SU-DHL-6 (cell line): Measurements from ENCODE around the gene POLR1A.

Source experiments
- H2AFZ ChIP-seq: fragments of 200-600 bp; sonication (generic); 2 replicates; pipeline ENCODE4 v1.6.1; 2014; ENCODE audit warnings: low read depth, mild to moderate bottlenecking, moderate library complexity, mixed read lengths, antibody characterized with exemption, low read length; ENCODE audit not compliant: severe bottlenecking
- H3F3A ChIP-seq: fragments of 200-600 bp; shearing (Covaris generic); 2 replicates; pipeline ENCODE4 v1.6.0; 2016; ENCODE audit warnings: antibody characterized with exemption, mild to moderate bottlenecking; ENCODE audit not compliant: insufficient read depth
- H3K27ac ChIP-seq: fragments of 200-600 bp; sonication (generic); 2 replicates; pipeline ENCODE4 v1.5.1; 2016; ENCODE audit warnings: low read depth, mild to moderate bottlenecking, low read length, moderate library complexity, mixed read lengths
- H3K27me3 ChIP-seq: fragments of 200-600 bp; sonication (generic), shearing (Covaris generic); 2 replicates; pipeline ENCODE4 v1.6.0; 2014; ENCODE audit warnings: mild to moderate bottlenecking, low read length
- H3K36me3 ChIP-seq: fragments of 200-600 bp; sonication (generic); 2 replicates; pipeline ENCODE4 v1.6.1; 2014; ENCODE audit warnings: mild to moderate bottlenecking, low read length, mixed read lengths
- H3K4me2 ChIP-seq: fragments of 300-600, 200-600 bp; shearing (Covaris generic), sonication (generic); 2 replicates; pipeline ENCODE4 v1.6.0; 2014; ENCODE audit warnings: low read length, low read depth, mild to moderate bottlenecking; ENCODE audit not compliant: poor library complexity, severe bottlenecking
- H3K4me3 ChIP-seq: fragments of 200-600 bp; sonication (generic); 2 replicates; pipeline ENCODE4 v1.5.1; 2014; ENCODE audit warnings: antibody characterized with exemption, low read length, mild to moderate bottlenecking, mixed read lengths; ENCODE audit not compliant: insufficient read depth, poor library complexity, severe bottlenecking
- H3K79me2 ChIP-seq: fragments of 200-600 bp; sonication (generic); 2 replicates; pipeline ENCODE4 v1.6.1; 2014; ENCODE audit warnings: mild to moderate bottlenecking, low read length, moderate library complexity; ENCODE audit not compliant: insufficient read depth
- H3K9ac ChIP-seq: fragments of 200-600 bp; sonication (generic); 2 replicates; pipeline ENCODE4 v1.7.0; 2014; ENCODE audit warnings: mild to moderate bottlenecking, low read length
- H3K9me2 ChIP-seq: fragments of 200-600 bp; sonication (generic); replicated peaks from 2 replicates; pipeline ENCODE4 v1.6.1; 2014; ENCODE audit warnings: low read length; ENCODE audit not compliant: insufficient read depth
- H3K9me3 ChIP-seq: fragments of 200-600 bp; sonication (generic); 2 replicates; pipeline ENCODE4 v1.6.1; 2014; ENCODE audit warnings: low read length, mixed read lengths; ENCODE audit not compliant: insufficient read depth
- H4K20me1 ChIP-seq: fragments of 200-600 bp; sonication (generic); 2 replicates; pipeline ENCODE4 v1.6.1; 2014; ENCODE audit warnings: low read depth, mild to moderate bottlenecking, antibody characterized with exemption, low read length, moderate library complexity, mixed read lengths
- EZH2phosphoT487 ChIP-seq: fragments of 200-600 bp; sonication (generic), shearing (Covaris generic); conservative IDR thresholded peaks from 2 replicates; pipeline ENCODE4 v1.6.1; 2018; ENCODE audit warnings: mild to moderate bottlenecking, antibody characterized with exemption, low read length, moderate library complexity, mixed read lengths
- TF ChIP-seq, protein P1 (sequence below): fragments of 200-600 bp; sonication (generic); IDR thresholded peaks from one replicate; pipeline ENCODE4 v1.5.1; 2017; ENCODE audit warnings: antibody characterized with exemption, mild to moderate bottlenecking, low read length, moderate library complexity; ENCODE audit not compliant: insufficient read depth, poor library complexity, severe bottlenecking

Gene POLR1A

DNA sequence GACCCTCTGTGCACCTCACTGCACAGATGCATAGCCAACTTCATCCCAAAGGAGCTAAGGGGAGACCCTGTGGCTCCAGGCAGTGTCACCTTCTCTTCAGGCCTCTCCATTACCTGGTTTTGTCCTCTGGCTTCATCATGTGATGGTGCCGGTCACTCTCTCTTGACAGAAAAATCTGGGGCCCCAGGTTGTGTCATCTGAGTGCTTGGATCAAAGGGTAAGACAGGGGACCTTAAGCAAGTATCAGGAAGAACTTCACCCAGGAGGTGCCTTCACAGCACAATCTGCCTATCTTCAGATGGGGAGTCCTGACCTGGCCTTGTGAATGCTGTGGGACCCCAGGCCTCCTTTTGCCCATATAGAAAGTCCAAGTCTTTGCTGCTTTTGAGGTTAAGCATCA is 104.4 kb downstream of the POLR1A start:
- H3K9me2 ChIP-seq, result no peaks in the 10 kb centered on the region
- H3K4me2 ChIP-seq, result no peak overlapping the region
- H3K9ac ChIP-seq, result no peak overlapping the region
- H3K9me3 ChIP-seq, result no peaks in the 10 kb centered on the region; the same call in 1 of the 2 replicates
- no peak for TF ChIP-seq EZH2phosphoT487
- TF ChIP-seq, protein P1, sequence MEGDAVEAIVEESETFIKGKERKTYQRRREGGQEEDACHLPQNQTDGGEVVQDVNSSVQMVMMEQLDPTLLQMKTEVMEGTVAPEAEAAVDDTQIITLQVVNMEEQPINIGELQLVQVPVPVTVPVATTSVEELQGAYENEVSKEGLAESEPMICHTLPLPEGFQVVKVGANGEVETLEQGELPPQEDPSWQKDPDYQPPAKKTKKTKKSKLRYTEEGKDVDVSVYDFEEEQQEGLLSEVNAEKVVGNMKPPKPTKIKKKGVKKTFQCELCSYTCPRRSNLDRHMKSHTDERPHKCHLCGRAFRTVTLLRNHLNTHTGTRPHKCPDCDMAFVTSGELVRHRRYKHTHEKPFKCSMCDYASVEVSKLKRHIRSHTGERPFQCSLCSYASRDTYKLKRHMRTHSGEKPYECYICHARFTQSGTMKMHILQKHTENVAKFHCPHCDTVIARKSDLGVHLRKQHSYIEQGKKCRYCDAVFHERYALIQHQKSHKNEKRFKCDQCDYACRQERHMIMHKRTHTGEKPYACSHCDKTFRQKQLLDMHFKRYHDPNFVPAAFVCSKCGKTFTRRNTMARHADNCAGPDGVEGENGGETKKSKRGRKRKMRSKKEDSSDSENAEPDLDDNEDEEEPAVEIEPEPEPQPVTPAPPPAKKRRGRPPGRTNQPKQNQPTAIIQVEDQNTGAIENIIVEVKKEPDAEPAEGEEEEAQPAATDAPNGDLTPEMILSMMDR, result no peak
- H3K36me3 ChIP-seq, result no peaks in the 10 kb centered on the region
- H3F3A ChIP-seq, result no peaks in the 10 kb centered on the region
- no peaks in the 10 kb centered on the region for H3K79me2 ChIP-seq
- H3K27ac ChIP-seq, result no peak overlapping the region
- H3K4me3 ChIP-seq, result no peak overlapping the region
- H2AFZ ChIP-seq, result no peak overlapping the region
- H3K27me3 ChIP-seq, result no peaks in the 10 kb centered on the region
- no peaks in the 10 kb centered on the region for H4K20me1 ChIP-seq

DNA sequence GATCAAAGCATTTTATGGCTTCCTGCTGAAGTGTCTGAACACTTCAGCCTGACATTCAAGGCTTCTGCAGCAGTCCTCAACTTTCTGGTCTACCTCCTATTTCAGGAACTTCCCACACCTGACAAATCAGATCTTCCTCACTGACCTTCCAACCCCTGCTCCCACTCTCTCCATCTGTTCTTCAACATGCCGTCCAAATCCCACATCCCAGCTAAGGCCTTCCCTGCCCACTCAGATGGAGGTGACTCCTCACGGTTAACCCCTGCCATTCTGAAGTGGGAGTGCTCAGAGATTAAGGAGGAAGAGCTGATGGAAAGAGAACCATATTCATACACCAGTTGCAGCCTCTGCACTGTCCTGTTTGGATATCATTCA is 104.8 kb downstream of the POLR1A start:
- Histone ChIP-seq H3K9me3 (no peaks in the 10 kb centered on the region), H2AFZ (no peak overlapping the region), H3K9ac (no peak overlapping the region), H3K79me2 (no peaks in the 10 kb centered on the region), H3K27ac (no peak overlapping the region), H3F3A (no peaks in the 10 kb centered on the region), H3K4me2 (no peak overlapping the region), H3K9me2 (no peaks in the 10 kb centered on the region), H3K36me3 (no peaks in the 10 kb centered on the region), H3K27me3 (no peaks in the 10 kb centered on the region), H4K20me1 (no peaks in the 10 kb centered on the region), H3K4me3 (no peak overlapping the region)
- TF ChIP-seq, protein P1, result no peak
- TF ChIP-seq EZH2phosphoT487, result no peak

DNA sequence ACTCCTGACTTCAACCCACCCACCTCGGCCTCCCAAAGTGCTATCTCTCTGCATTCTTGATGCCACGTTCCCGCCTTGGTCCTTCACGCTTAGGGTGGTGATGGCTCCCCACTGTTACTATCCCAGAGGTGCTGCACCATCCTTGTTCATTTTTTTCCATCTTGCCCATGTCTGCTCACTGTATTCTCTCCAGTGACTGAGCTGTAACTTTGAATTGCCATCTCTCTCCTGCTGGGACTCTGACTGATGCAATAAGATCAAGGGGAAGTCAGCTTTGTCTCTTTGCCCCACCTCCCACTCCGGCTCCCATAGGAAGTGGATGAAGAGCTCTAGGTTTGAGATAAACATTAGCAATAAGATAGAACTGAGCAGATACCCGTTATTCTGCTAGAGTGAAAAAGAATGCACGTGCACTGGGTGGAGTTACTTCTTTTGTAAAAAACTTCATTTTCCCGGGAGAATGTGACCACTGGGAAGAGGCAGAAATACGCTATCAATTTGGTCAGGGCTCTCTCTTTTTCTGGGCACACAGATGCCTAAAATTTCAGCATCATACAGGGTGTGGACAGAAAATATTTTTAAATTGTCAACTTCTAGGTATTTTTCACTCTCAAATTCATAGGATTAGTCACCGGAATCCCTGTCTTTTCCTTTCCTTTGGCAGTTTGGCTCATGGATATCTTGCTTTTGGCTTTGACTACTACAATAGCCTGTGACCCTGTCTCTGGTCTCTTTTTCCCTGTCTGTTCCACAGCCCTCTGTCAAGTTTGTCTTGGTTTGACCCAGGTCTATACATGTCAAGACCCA is 105.4 kb downstream of the POLR1A start:
- Histone ChIP-seq H3K27ac (no peak overlapping the region), H3K9me2 (no peaks in the 10 kb centered on the region), H2AFZ (no peak overlapping the region), H3K9ac (no peak overlapping the region), H4K20me1 (no peaks in the 10 kb centered on the region), H3F3A (no peaks in the 10 kb centered on the region), H3K27me3 (no peaks in the 10 kb centered on the region), H3K4me2 (no peak overlapping the region), H3K79me2 (no peaks in the 10 kb centered on the region), H3K9me3 (no peaks in the 10 kb centered on the region), H3K4me3 (no peak overlapping the region), H3K36me3 (no peaks in the 10 kb centered on the region)
- TF ChIP-seq, protein P1, result no peak
- TF ChIP-seq EZH2phosphoT487, result no peak
